Neural crest cell (in vitro differentiated cells): ENCODE measurements around the gene CXCL3. TPM values are rescaled to one million over a fixed set of nuclear protein-coding genes. Genes with fewer than 3 reads are reported as not detected.

Experiments
- DNase-seq: peaks from one replicate; pipeline ENCODE4 v3.0.0; 2021; ENCODE audit warnings: low read depth, mixed read lengths, low spot score
- H3K27ac Mint-ChIP-seq: one replicate; pipeline ENCODE4 v1.8.0; 2021; ENCODE audit warnings: mild to moderate bottlenecking, mixed read lengths; ENCODE audit not compliant: unreplicated experiment
- H3K27me3 Mint-ChIP-seq: 2 replicates; pipeline ENCODE4 v1.8.0; 2021; ENCODE audit warnings: low read depth, mild to moderate bottlenecking, mixed read lengths
- H3K36me3 Mint-ChIP-seq: 2 replicates; pipeline ENCODE4 v1.8.0; 2021; ENCODE audit warnings: low read depth, mild to moderate bottlenecking, mixed read lengths
- H3K4me1 Mint-ChIP-seq: 2 replicates; pipeline ENCODE4 v1.8.0; 2021; ENCODE audit warnings: mixed read lengths
- H3K4me3 Mint-ChIP-seq: one replicate; pipeline ENCODE4 v1.8.0; 2021; ENCODE audit warnings: mild to moderate bottlenecking, mixed read lengths
- H3K9me3 Mint-ChIP-seq: 2 replicates; pipeline ENCODE4 v1.8.0; 2021; ENCODE audit warnings: mixed read lengths
- CTCF ChIP-seq: fragments of 200-600 bp; sonication (generic); conservative IDR thresholded peaks from 2 replicates; pipeline ENCODE4 v1.5.0; 2021; ENCODE audit warnings: antibody characterized with exemption, mild to moderate bottlenecking
- total RNA-seq: library from RNA; stranded (reverse); gene quantifications from 2 replicates; pipeline ENCODE4 v1.2.1, GENCODE V29; 2021

The CXCL3 gene
- total RNA-seq, 1 donor from 2014 or later: 0.63 TPM

GRCh38 chr4:73988061-73988460 lies 50.4 kb downstream of the CXCL3 start, which contains the start of gene PPBP:
Gene PPBP, minus strand, starts transcription at chr4:73988190. Its CDS starts 87 bp downstream, at chr4:73988103.
- H3K27ac Mint-ChIP-seq: no peak within 1 kb of the TSS
- no peaks in the 10 kb centered on the region for H3K36me3 Mint-ChIP-seq
- H3K9me3 Mint-ChIP-seq: no peaks in the 10 kb centered on the region
- H3K27me3 Mint-ChIP-seq: peaks cover 10% of the 10 kb centered on the region
- H3K4me3 Mint-ChIP-seq: no peak within 1 kb of the TSS
- no peak for TF ChIP-seq CTCF
- no peak for DNase-seq
- H3K4me1 Mint-ChIP-seq: no peaks in the 10 kb centered on the region

Other genes with a start within 250 kb of the CXCL3 start
- gene CXCL6, start 202.0 kb downstream of the CXCL3 start, total RNA-seq: 0.39 TPM in 1 of 2 replicates, not detected in the other
- gene PF4V1, start 185.4 kb downstream of the CXCL3 start, total RNA-seq: not detected in 2 replicates
- not detected in 2 replicates for gene CXCL1, start 169.3 kb downstream of the CXCL3 start, total RNA-seq
- gene PF4, start 56.7 kb downstream of the CXCL3 start, total RNA-seq: not detected in 2 replicates
- gene PPBP, start 50.5 kb downstream of the CXCL3 start, total RNA-seq: not detected in 2 replicates
- 0.28 and 0.45 TPM in 2 replicates for gene CXCL5, start 40.0 kb downstream of the CXCL3 start, total RNA-seq
- 0.98 and 1.3 TPM in 2 replicates for gene CXCL2, start 60.5 kb upstream of the CXCL3 start, total RNA-seq
- gene MTHFD2L, start 119.4 kb upstream of the CXCL3 start, total RNA-seq: 19.3 and 19.9 TPM in 2 replicates